Endothelial cell of umbilical vein (primary cell): ENCODE data around the gene EFS.

ENCODE experiments used
- CTCF ChIP-seq, 2 donors: IDR thresholded peaks; 1 replicate in 1 of 2; 2 replicates in 1 of 2; pipeline ENCODE4 v1.5.1; 2011; ENCODE audit warnings: low read length in 2 of 2, mild to moderate bottlenecking in 2 of 2, moderate library complexity in 2 of 2, control low read depth in 1 of 2, inconsistent platforms in 1 of 2, low read depth in 1 of 2; ENCODE audit not compliant: insufficient read depth in 1 of 2; ENCODE audit errors: extremely low read depth in 1 of 2
- EZH2 ChIP-seq: IDR thresholded peaks from 2 replicates; pipeline ENCODE4 v1.6.1; 2012; ENCODE audit warnings: borderline replicate concordance, low read depth, mild to moderate bottlenecking, moderate library complexity, low read length, inconsistent platforms; ENCODE audit not compliant: severe bottlenecking
- FOS ChIP-seq: IDR thresholded peaks from 2 replicates; pipeline ENCODE4 v1.6.1; 2011; ENCODE audit warnings: mild to moderate bottlenecking, low read length, moderate library complexity, borderline replicate concordance; ENCODE audit not compliant: insufficient read depth
- GATA2 ChIP-seq: IDR thresholded peaks from 2 replicates; pipeline ENCODE4 v1.7.0; 2011; ENCODE audit warnings: low read depth, mild to moderate bottlenecking, moderate library complexity, mixed read lengths, low read length; ENCODE audit not compliant: insufficient read length, insufficient read depth
- JUN ChIP-seq: IDR thresholded peaks from 2 replicates; pipeline ENCODE4 v1.6.1; 2011; ENCODE audit warnings: borderline replicate concordance, low read depth; ENCODE audit not compliant: insufficient read length, insufficient read depth
- MAX ChIP-seq: IDR thresholded peaks from 2 replicates; pipeline ENCODE4 v1.6.1; 2011; ENCODE audit not compliant: insufficient read depth, insufficient read length
- MYC ChIP-seq: IDR thresholded peaks from one replicate; pipeline ENCODE4 v1.6.1; 2011; ENCODE audit warnings: mild to moderate bottlenecking, low read depth, low read length
- POLR2A ChIP-seq: IDR thresholded peaks from 2 replicates; pipeline ENCODE4 v1.6.1; 2012; ENCODE audit warnings: low read depth, mild to moderate bottlenecking, control low read depth, low read length
- POLR2AphosphoS5 ChIP-seq: IDR thresholded peaks from 2 replicates; pipeline ENCODE4 v1.6.1; 2012; ENCODE audit warnings: low read depth, mild to moderate bottlenecking, control low read depth, low read length, moderate library complexity; ENCODE audit not compliant: insufficient read depth

- no peak for TF ChIP-seq CTCF (IDR thresholded peaks at IDR 0.05; ENCODE audit: extremely low read depth in 1 of 2, insufficient read depth in 1 of 2, low read depth in 1 of 2, low read length in 2 of 2)
- no peak for TF ChIP-seq POLR2AphosphoS5
- TF ChIP-seq JUN, result no peak
- TF ChIP-seq POLR2A, result no peak
- TF ChIP-seq MAX, result no peak
- TF ChIP-seq MYC, result no peak
- no peak for TF ChIP-seq EZH2
- TF ChIP-seq GATA2, result no peak
- no peak for TF ChIP-seq FOS
Measured at GRCh38 chr14:23371865-23372264, 6.9 kb upstream of the EFS start.
